GM19035 (cell line): ENCODE measurements around the gene RANBP9.

Source experiments
- ATAC-seq: cut with Tn5 transposase; IDR thresholded peaks from one replicate; pipeline ENCODE4 v1.9.1; 2021; ENCODE audit not compliant: unreplicated experiment

Gene RANBP9

GRCh38 chr6:13572240-13572639 is 139.4 kb downstream of the RANBP9 start:
- ATAC-seq: no peak
